ENCODE results near the gene KCNJ9. TPM values are rescaled to one million over a fixed set of nuclear protein-coding genes. Genes with fewer than 3 reads are reported as not detected.

The KCNJ9 gene
- total RNA-seq, 1 experiment from 2014 or later: 0.09 TPM

GRCh38 chr1:160136926-160137200 is 55.5 kb downstream of the KCNJ9 start:
- H3K79me2 ChIP-seq (ENCODE audit: insufficient read depth, low read length): no peaks in the 10 kb centered on the region
- no peak overlapping the region for H2AFZ ChIP-seq (ENCODE audit: low read length)
- no peak overlapping the region for H2AK5ac ChIP-seq (ENCODE audit: insufficient read length, low read length)
- peaks cover 0 to 6% of the 10 kb centered on the region in 2 experiments; a peak in 2 of 4 replicates for H3K4me1 Mint-ChIP-seq
- H4K91ac ChIP-seq (ENCODE audit: insufficient read length, low read depth, low read length): no peak overlapping the region
- H4K5ac ChIP-seq (ENCODE audit: insufficient read length, low read depth, low read length): no peak overlapping the region
- no peak overlapping the region for H2BK12ac ChIP-seq (ENCODE audit: insufficient read length, low read depth, low read length)
- H2BK5ac ChIP-seq (ENCODE audit: insufficient read length, low read length): no peak overlapping the region
- H4K8ac ChIP-seq (replicated peaks; ENCODE audit: insufficient read length, low read depth, low read length): no peak overlapping the region
- H2BK15ac ChIP-seq (ENCODE audit: low read depth, low read length): no peak overlapping the region
- no peaks in the 10 kb centered on the region for H3K79me1 ChIP-seq (ENCODE audit: insufficient read depth, low read depth, low read length, poor library complexity, severe bottlenecking)
- no peak overlapping the region for H3K27ac ChIP-seq (ENCODE audit: insufficient read length, low read depth, low read length)
- no peak overlapping the region for H3K9ac ChIP-seq (ENCODE audit: extremely low read depth, insufficient read length, low read length)
- no peak overlapping the region for H3K56ac ChIP-seq (ENCODE audit: insufficient read length, low read depth, low read length)
- no peak overlapping the region for H2BK120ac ChIP-seq (ENCODE audit: low read depth, low read length, poor library complexity, severe bottlenecking)
- no peak overlapping the region for H2BK20ac ChIP-seq (ENCODE audit: low read depth, low read length, poor library complexity, severe bottlenecking)
- H3K4me1 ChIP-seq (ENCODE audit: insufficient read depth, low read length): 0 out of 2 replicates have a peak, but pooled peaks cover 1% of the 10 kb centered on the region
- H3K23me2 ChIP-seq (ENCODE audit: insufficient read length, low read depth, low read length, poor library complexity, severe bottlenecking): no peaks in the 10 kb centered on the region
- H3K9me3 Mint-ChIP-seq: no peaks in the 10 kb centered on the region
- no peak overlapping the region for H3K4ac ChIP-seq (ENCODE audit: low read depth, low read length)
- H3K4me2 ChIP-seq (ENCODE audit: insufficient read depth, insufficient read length, low read length): no peak overlapping the region
- no peaks in the 10 kb centered on the region for H4K20me1 ChIP-seq (ENCODE audit: control insufficient read depth, insufficient read depth, insufficient read length)
- WGBS (ENCODE audit: extremely low coverage, insufficient read length, low lambda C conversion rate): no CpG with 5 or more reads among the region's 5 CpGs
- peaks cover 0 to 79% (median 71%) of the 10 kb centered on the region in 3 experiments; a peak in 6 of 7 replicates for H3K36me3 Mint-ChIP-seq (ENCODE audit: insufficient read depth in 1 of 3, low read depth in 3 of 3)
- H3K4me3 Mint-ChIP-seq: no peak overlapping the region
- H3K27me3 Mint-ChIP-seq (ENCODE audit: low read depth): peaks cover 2% of the 10 kb centered on the region
- no peak overlapping the region; a peak in 1 of 7 replicates for H3K27ac Mint-ChIP-seq
- DNase-seq: no peak
- H3K23ac ChIP-seq (ENCODE audit: insufficient read length, low read depth, low read length): no peak overlapping the region
- H3T11ph ChIP-seq (ENCODE audit: low read length): no peak overlapping the region
- no peak for TF ChIP-seq CTCF (conservative IDR thresholded peaks at IDR 0.05)
- no peak overlapping the region for H3K14ac ChIP-seq (ENCODE audit: insufficient read depth, low read length)
- no peaks in the 10 kb centered on the region for H3K27me3 ChIP-seq (ENCODE audit: insufficient read depth, low read length)
- no peak overlapping the region for H3K18ac ChIP-seq (ENCODE audit: insufficient read length, low read depth, low read length)
- H3K9me3 ChIP-seq (ENCODE audit: control insufficient read depth, low read depth, low read length): no peaks in the 10 kb centered on the region
